Body of pancreas (tissue), 4 donors: ENCODE data around the gene PRDM7. TPM values are rescaled to one million over a fixed set of nuclear protein-coding genes. Genes with fewer than 3 reads are reported as not detected.

ENCODE experiments used
- ATAC-seq: fragments of 150-250 bp; one replicate; pipeline ENCODE4 v1.9.1; 2016
- DNase-seq, 4 donors: peaks; one replicate each; pipeline ENCODE4 v3.0.0-alpha.2; 2019
- H3K27ac ChIP-seq, 4 donors: fragments of 200-600 bp; sonication (generic); 1 replicate in 3 of 4; 2 replicates in 1 of 4; pipeline versions ENCODE4 v1.5.1 to v1.6.1; 2016 to 2019; ENCODE audit warnings: mild to moderate bottlenecking in 1 of 4, mixed read lengths in 1 of 4, moderate library complexity in 1 of 4
- H3K27me3 ChIP-seq, 2 donors: fragments of 200-600 bp; sonication (generic); one replicate each; pipeline ENCODE4 v1.6.0; 2016; ENCODE audit warnings: mild to moderate bottlenecking in 1 of 2
- H3K36me3 ChIP-seq, 2 donors: fragments of 200-600 bp; sonication (generic); replicated peaks in 1 of 2; 2 replicates each; pipeline ENCODE4 v1.5.1; 2016; ENCODE audit warnings: low read depth in 2 of 2; ENCODE audit not compliant: insufficient read depth in 1 of 2
- H3K4me1 ChIP-seq: fragments of 200-600 bp; sonication (generic); one replicate; pipeline ENCODE4 v1.6.0; 2016
- H3K4me3 ChIP-seq, 2 donors: fragments of 200-600 bp; sonication (generic); 1 replicate in 1 of 2; 2 replicates in 1 of 2; pipeline ENCODE4 v1.5.1; 2016 to 2019
- H3K9me3 ChIP-seq, 3 donors: fragments of 200-600 bp; sonication (generic); 1 replicate in 2 of 3; 2 replicates in 1 of 3; pipeline ENCODE4 v1.5.1; 2016
- CTCF ChIP-seq, 7 experiments: fragments of 450-650 bp in 4 of 7; fragments of 200-600 bp in 3 of 7; sonication (generic) in 3 of 7; IDR thresholded peaks; one replicate each; pipeline ENCODE4 v1.5.1; 2016 to 2019; ENCODE audit warnings: antibody characterized with exemption in 7 of 7
- POLR2A ChIP-seq, 3 donors: fragments of 450-650 bp; IDR thresholded peaks; one replicate each; pipeline ENCODE4 v1.6.1; 2016; ENCODE audit warnings: antibody characterized with exemption in 3 of 3, mild to moderate bottlenecking in 2 of 3
- WGBS, 2 donors: methylation state at CpG; one replicate each; pipeline ENCODE4 v1.1.5; 2017; 5-methylcytosine and 5-hydroxymethylcytosine counted together
- intact Hi-C: fragments of 100-400 bp; cut with DNase I; formaldehyde crosslinking; loops from one replicate; pipeline ENCODE4 v1.15.1; 2023
- total RNA-seq, 2 donors: library from RNA; depleted of rRNA; stranded (reverse); fragments of >200 nt; gene quantifications; one replicate each; pipeline ENCODE4 v1.1.0, GENCODE V29; 2016

The PRDM7 gene
- total RNA-seq, 2 donors from 2014 or later: not detected

- no peak overlapping the region for H3K27ac ChIP-seq
- TF ChIP-seq POLR2A (IDR thresholded peaks at IDR 0.05): no peak
- no peak for TF ChIP-seq CTCF (IDR thresholded peaks at IDR 0.05)
- H3K27me3 ChIP-seq: no peaks in the 10 kb centered on the region
- H3K4me1 ChIP-seq: no peaks in the 10 kb centered on the region
- intact Hi-C loops: no loop called here
- DNase-seq: no peak
- WGBS, 2 donors: 92% methylated on average over 14 to 26 of the region's 29 CpGs
- H3K4me3 ChIP-seq: no peak overlapping the region
- no peak for ATAC-seq
- H3K9me3 ChIP-seq: no peaks in the 10 kb centered on the region
- peaks cover 11 to 24% of the 10 kb centered on the region in 2 donors for H3K36me3 ChIP-seq
Observed at GRCh38 chr16:90040152-90041023, 36.7 kb downstream of the PRDM7 start.

DNA sequence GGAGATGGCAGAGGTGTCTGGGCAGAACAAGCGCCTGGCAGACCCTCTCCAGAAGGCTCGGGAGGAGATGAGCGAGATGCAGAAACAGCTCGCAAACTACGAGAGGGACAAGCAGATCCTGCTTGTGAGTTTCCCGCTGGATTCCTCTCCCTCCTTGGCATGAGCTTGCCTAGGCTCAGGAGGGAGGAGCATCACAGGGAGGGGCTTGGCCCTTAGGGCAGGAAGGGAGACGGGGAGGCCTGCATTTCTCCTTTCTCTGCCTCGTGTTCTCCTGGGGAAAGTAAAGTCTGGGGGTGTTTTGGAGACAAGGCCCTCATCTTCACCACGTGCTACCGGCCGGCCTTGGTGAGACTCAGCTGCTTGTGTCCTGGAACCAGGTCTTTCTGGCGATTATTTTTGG lies 39.9 kb downstream of the PRDM7 start:
- TF ChIP-seq CTCF (IDR thresholded peaks at IDR 0.05) (no peak), POLR2A (IDR thresholded peaks at IDR 0.05) (no peak)
- H3K27me3 ChIP-seq: no peaks in the 10 kb centered on the region

GRCh38 chr16:90035902-90036301 lies 41.2 kb downstream of the PRDM7 start:
- ATAC-seq: no peak
- H3K9me3 ChIP-seq: no peaks in the 10 kb centered on the region

More for the DNA sequence above, 39.9 kb downstream of the PRDM7 start:
- DNase-seq: no peak
- no peak for ATAC-seq
- WGBS, 2 donors: 85 to 90% methylated on average over 10 to 12 of the region's 12 CpGs
- intact Hi-C loops: no loop called here
- H3K4me3 ChIP-seq: no peak overlapping the region
- no peak overlapping the region for H3K27ac ChIP-seq
- peaks cover 11 to 34% of the 10 kb centered on the region in 2 donors for H3K36me3 ChIP-seq
- H3K4me1 ChIP-seq: no peaks in the 10 kb centered on the region
- H3K9me3 ChIP-seq: no peaks in the 10 kb centered on the region

DNA sequence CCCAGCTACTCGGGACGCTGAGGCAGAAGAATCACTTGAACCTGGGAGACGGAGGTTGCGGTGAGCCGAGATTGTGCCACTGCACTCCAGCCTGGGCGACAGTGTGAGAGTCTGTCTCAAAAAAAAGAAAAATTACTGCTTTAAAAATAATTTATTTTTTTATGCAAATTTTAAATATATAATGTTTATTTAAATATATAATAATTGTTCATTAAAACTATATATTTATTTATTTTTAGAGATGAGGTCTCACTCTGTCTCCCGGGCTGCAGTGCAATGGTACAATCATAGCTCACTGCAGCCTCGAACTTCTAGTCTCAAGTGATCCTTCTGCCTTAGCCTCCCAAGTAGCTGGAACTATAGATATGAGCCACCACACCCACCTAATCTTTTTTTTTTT lies 42.6 kb downstream of the PRDM7 start:
- no peaks in the 10 kb centered on the region for H3K27me3 ChIP-seq

More at GRCh38 chr16:90035902-90036301, 41.2 kb downstream of the PRDM7 start:
- intact Hi-C loops: no loop called here
- H3K36me3 ChIP-seq: peaks cover 11 to 46% of the 10 kb centered on the region in 2 donors
- TF ChIP-seq POLR2A (IDR thresholded peaks at IDR 0.05) (no peak), CTCF (IDR thresholded peaks at IDR 0.05) (no peak)
- no peak overlapping the region for H3K4me3 ChIP-seq
- WGBS, 2 donors: 87 to 89% methylated on average over 2 to 5 of the region's 5 CpGs
- H3K27ac ChIP-seq: no peak overlapping the region
- no peaks in the 10 kb centered on the region for H3K27me3 ChIP-seq
- no peaks in the 10 kb centered on the region for H3K4me1 ChIP-seq
- DNase-seq: no peak

More for the DNA sequence above, 42.6 kb downstream of the PRDM7 start:
- intact Hi-C loops: no loop called here
- ATAC-seq (no peak), DNase-seq (no peak)
- Histone ChIP-seq H3K36me3 (peaks cover 11 to 39% of the 10 kb centered on the region in 2 donors), H3K4me1 (no peaks in the 10 kb centered on the region), H3K9me3 (no peaks in the 10 kb centered on the region), H3K27ac (no peak overlapping the region), H3K4me3 (no peak overlapping the region)
- no peak for TF ChIP-seq POLR2A (IDR thresholded peaks at IDR 0.05)
- TF ChIP-seq CTCF (IDR thresholded peaks at IDR 0.05): no peak
- WGBS, 2 donors: 77 to 83% methylated on average over 8 of the region's 8 CpGs
